Measurements from ENCODE around the gene NFATC1. TPM values are rescaled to one million over a fixed set of nuclear protein-coding genes. Genes with fewer than 3 reads are reported as not detected.

Gene NFATC1
- polyA plus RNA-seq, 2 donors = 1.3 to 1.9 TPM

DNA sequence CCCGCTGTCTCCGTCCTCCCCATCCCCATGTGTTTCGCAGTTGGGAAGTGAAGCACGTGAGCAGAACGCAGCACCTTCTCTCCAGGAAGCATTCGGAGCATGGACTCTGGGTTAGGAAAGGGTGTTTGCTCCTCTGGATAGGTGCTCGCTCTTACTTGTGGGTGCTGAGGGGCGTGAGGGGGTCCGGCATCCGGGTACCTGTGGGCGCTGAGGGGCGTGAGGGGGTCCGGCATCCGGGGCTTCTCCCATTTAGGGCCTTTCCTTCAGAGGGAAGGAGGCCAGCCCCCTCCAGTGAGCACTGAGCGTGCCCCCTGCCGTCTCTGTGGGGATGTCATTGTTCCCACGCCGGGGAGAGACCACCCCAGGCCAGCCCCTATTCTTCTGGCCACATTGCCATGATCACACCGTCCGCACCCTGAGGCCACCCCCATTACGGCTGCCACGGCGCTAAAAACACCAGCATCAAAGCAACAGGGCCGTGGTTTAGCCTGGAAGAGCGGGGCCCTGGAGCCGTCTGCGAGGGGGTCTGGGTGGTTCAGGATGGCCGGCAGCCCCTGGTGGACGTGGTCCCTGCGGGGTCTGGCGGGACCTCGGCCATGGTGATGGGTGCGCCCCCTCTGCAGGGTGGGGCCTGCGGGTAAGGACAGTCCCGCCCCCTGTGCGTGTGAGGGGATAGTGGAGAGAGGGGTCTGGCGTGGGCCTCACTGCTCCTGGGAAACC, 41.0 kb downstream of the NFATC1 start:
- H3K36me3 ChIP-seq (ENCODE audit: control insufficient read depth in 2 of 2, insufficient read depth in 2 of 2, low read length in 1 of 2) = no peaks in the 10 kb centered on the region
- H3K9me3 ChIP-seq (ENCODE audit: control insufficient read depth in 2 of 2, insufficient read depth in 1 of 2, low read depth in 1 of 2, low read length in 1 of 2) = no peaks in the 10 kb centered on the region
- no peak overlapping the region for H3K27ac ChIP-seq (ENCODE audit: low read depth in 2 of 2, low read length in 1 of 2)
- peaks cover 0 to 5% of the 10 kb centered on the region in 2 donors for H3K4me1 ChIP-seq (ENCODE audit: control insufficient read depth in 2 of 2, insufficient read depth in 2 of 2, low read length in 1 of 2)
- no peak overlapping the region for H3K4me3 ChIP-seq (ENCODE audit: low read depth in 1 of 2, low read length in 2 of 2)
- 95 to 96% methylated on average over 37 of the region's 37 CpGs for WGBS, 2 donors
- H3K27me3 ChIP-seq (ENCODE audit: control insufficient read depth in 1 of 2, insufficient read depth in 2 of 2, low read length in 2 of 2) = no peaks in the 10 kb centered on the region

DNA sequence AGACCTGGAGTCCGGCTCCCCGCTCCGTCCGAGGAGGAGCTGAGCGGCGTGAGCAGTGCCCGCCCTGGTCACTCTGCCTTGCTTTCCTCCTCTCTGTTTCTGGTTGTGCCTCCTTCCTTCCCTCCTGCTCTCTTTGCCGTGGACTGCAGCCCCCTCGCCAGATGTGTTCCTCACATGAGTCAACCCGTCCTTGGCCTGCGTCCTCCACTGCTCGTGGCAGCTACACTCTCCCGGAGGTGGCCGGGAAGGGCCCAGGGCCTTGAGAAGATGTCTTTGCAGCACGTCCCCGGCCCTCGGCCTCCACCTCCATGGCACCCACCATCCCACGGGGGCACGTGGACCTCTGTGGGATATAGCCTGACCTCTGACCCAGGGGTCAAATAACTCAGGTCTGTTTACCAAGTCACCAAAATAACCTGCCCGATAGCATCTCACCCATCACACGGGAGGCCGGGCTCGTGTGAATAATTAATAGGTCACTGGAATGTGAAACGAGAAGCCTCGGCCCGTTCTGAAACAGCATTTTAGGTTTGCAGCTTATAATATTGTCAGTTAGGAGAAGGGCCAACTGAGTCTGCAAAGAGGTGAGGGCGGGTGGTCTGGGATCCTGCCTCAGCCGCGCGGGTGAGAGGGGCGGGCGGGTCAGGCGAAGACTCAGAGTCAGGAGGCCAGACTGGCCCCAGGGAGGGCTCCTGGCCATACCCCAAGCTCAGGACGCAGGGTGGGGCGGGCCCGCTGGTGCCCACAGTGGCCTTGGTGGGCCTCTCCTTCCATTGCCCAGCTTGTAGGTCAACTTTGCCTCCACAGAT, 42.6 kb downstream of the NFATC1 start:
- Histone ChIP-seq H3K4me1 (ENCODE audit: control insufficient read depth in 2 of 2, insufficient read depth in 2 of 2, low read length in 1 of 2) (peaks cover 0 to 5% of the 10 kb centered on the region in 2 donors), H3K27me3 (ENCODE audit: control insufficient read depth in 1 of 2, insufficient read depth in 2 of 2, low read length in 2 of 2) (no peaks in the 10 kb centered on the region), H3K27ac (ENCODE audit: low read depth in 2 of 2, low read length in 1 of 2) (no peak overlapping the region), H3K9me3 (ENCODE audit: control insufficient read depth in 2 of 2, insufficient read depth in 1 of 2, low read depth in 1 of 2, low read length in 1 of 2) (no peaks in the 10 kb centered on the region), H3K4me3 (ENCODE audit: low read depth in 1 of 2, low read length in 2 of 2) (no peak overlapping the region), H3K36me3 (ENCODE audit: control insufficient read depth in 2 of 2, insufficient read depth in 2 of 2, low read length in 1 of 2) (no peaks in the 10 kb centered on the region)
- 86 to 92% methylated on average over 36 of the region's 36 CpGs for WGBS, 2 donors

- Histone ChIP-seq H3K27ac (ENCODE audit: low read depth in 2 of 2, low read length in 1 of 2) (no peak overlapping the region), H3K4me3 (ENCODE audit: low read depth in 1 of 2, low read length in 2 of 2) (no peak overlapping the region), H3K27me3 (ENCODE audit: control insufficient read depth in 1 of 2, insufficient read depth in 2 of 2, low read length in 2 of 2) (no peaks in the 10 kb centered on the region), H3K36me3 (ENCODE audit: control insufficient read depth in 2 of 2, insufficient read depth in 2 of 2, low read length in 1 of 2) (no peaks in the 10 kb centered on the region), H3K9me3 (ENCODE audit: control insufficient read depth in 2 of 2, insufficient read depth in 1 of 2, low read depth in 1 of 2, low read length in 1 of 2) (no peaks in the 10 kb centered on the region), H3K4me1 (ENCODE audit: control insufficient read depth in 2 of 2, insufficient read depth in 2 of 2, low read length in 1 of 2) (peaks cover 0 to 5% of the 10 kb centered on the region in 2 donors)
- 78 to 82% methylated on average over 37 of the region's 37 CpGs for WGBS, 2 donors
Measured at GRCh38 chr18:79438898-79439627, 43.3 kb downstream of the NFATC1 start.

GRCh38 chr18:79439628-79440023, 43.9 kb downstream of the NFATC1 start:
- Histone ChIP-seq H3K27ac (ENCODE audit: low read depth in 2 of 2, low read length in 1 of 2) (no peak overlapping the region), H3K4me1 (ENCODE audit: control insufficient read depth in 2 of 2, insufficient read depth in 2 of 2, low read length in 1 of 2) (peaks cover 0 to 5% of the 10 kb centered on the region in 2 donors), H3K9me3 (ENCODE audit: control insufficient read depth in 2 of 2, insufficient read depth in 1 of 2, low read depth in 1 of 2, low read length in 1 of 2) (no peaks in the 10 kb centered on the region), H3K4me3 (ENCODE audit: low read depth in 1 of 2, low read length in 2 of 2) (no peak overlapping the region), H3K36me3 (ENCODE audit: control insufficient read depth in 2 of 2, insufficient read depth in 2 of 2, low read length in 1 of 2) (no peaks in the 10 kb centered on the region), H3K27me3 (ENCODE audit: control insufficient read depth in 1 of 2, insufficient read depth in 2 of 2, low read length in 2 of 2) (no peaks in the 10 kb centered on the region)
- WGBS, 2 donors = 87 to 90% methylated on average over 16 of the region's 16 CpGs

GRCh38 chr18:79440316-79441110, 44.8 kb downstream of the NFATC1 start:
- Histone ChIP-seq H3K27ac (ENCODE audit: low read depth in 2 of 2, low read length in 1 of 2) (no peak overlapping the region), H3K4me1 (ENCODE audit: control insufficient read depth in 2 of 2, insufficient read depth in 2 of 2, low read length in 1 of 2) (peaks cover 0 to 5% of the 10 kb centered on the region in 2 donors)
- 71 to 73% methylated on average over 31 of the region's 31 CpGs for WGBS, 2 donors

DNA sequence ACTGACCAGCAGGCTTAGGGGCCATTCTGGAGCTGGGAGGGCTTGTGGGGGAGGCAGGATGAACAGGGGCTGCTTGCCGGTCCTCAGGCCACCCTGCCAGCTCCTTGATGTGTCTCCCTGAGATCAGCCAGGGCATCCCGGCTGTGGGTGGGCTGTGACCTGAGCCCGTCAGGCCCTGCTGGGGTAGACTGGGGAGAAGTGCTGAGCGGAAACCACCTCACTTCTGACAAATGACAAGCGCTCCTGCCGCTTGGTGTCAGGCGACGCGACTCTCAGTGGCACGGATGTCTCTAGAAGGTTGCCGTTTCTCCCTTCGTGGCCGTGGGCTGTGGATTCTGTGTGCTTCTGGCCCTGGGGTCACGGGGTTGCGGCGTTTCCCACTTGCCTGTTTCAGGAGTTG, 45.7 kb downstream of the NFATC1 start:
- Histone ChIP-seq H3K36me3 (ENCODE audit: control insufficient read depth in 2 of 2, insufficient read depth in 2 of 2, low read length in 1 of 2) (no peaks in the 10 kb centered on the region), H3K4me3 (ENCODE audit: low read depth in 1 of 2, low read length in 2 of 2) (no peak overlapping the region), H3K27me3 (ENCODE audit: control insufficient read depth in 1 of 2, insufficient read depth in 2 of 2, low read length in 2 of 2) (no peaks in the 10 kb centered on the region), H3K27ac (ENCODE audit: low read depth in 2 of 2, low read length in 1 of 2) (no peak overlapping the region), H3K4me1 (ENCODE audit: control insufficient read depth in 2 of 2, insufficient read depth in 2 of 2, low read length in 1 of 2) (peaks cover 0 to 5% of the 10 kb centered on the region in 2 donors), H3K9me3 (ENCODE audit: control insufficient read depth in 2 of 2, insufficient read depth in 1 of 2, low read depth in 1 of 2, low read length in 1 of 2) (no peaks in the 10 kb centered on the region)
- WGBS, 2 donors = 92 to 96% methylated on average over 16 of the region's 16 CpGs

More at GRCh38 chr18:79440316-79441110, 44.8 kb downstream of the NFATC1 start:
- Histone ChIP-seq H3K4me3 (ENCODE audit: low read depth in 1 of 2, low read length in 2 of 2) (no peak overlapping the region), H3K27me3 (ENCODE audit: control insufficient read depth in 1 of 2, insufficient read depth in 2 of 2, low read length in 2 of 2) (no peaks in the 10 kb centered on the region), H3K9me3 (ENCODE audit: control insufficient read depth in 2 of 2, insufficient read depth in 1 of 2, low read depth in 1 of 2, low read length in 1 of 2) (no peaks in the 10 kb centered on the region), H3K36me3 (ENCODE audit: control insufficient read depth in 2 of 2, insufficient read depth in 2 of 2, low read length in 1 of 2) (no peaks in the 10 kb centered on the region)

GRCh38 chr18:79442508-79443221, 46.9 kb downstream of the NFATC1 start:
- H3K36me3 ChIP-seq (ENCODE audit: control insufficient read depth in 2 of 2, insufficient read depth in 2 of 2, low read length in 1 of 2) = no peaks in the 10 kb centered on the region
- no peaks in the 10 kb centered on the region for H3K27me3 ChIP-seq (ENCODE audit: control insufficient read depth in 1 of 2, insufficient read depth in 2 of 2, low read length in 2 of 2)
- peaks cover 0 to 5% of the 10 kb centered on the region in 2 donors for H3K4me1 ChIP-seq (ENCODE audit: control insufficient read depth in 2 of 2, insufficient read depth in 2 of 2, low read length in 1 of 2)
- WGBS, 2 donors = 83 to 85% methylated on average over 29 of the region's 29 CpGs
- no peaks in the 10 kb centered on the region for H3K9me3 ChIP-seq (ENCODE audit: control insufficient read depth in 2 of 2, insufficient read depth in 1 of 2, low read depth in 1 of 2, low read length in 1 of 2)
- no peak overlapping the region for H3K4me3 ChIP-seq (ENCODE audit: low read depth in 1 of 2, low read length in 2 of 2)
- H3K27ac ChIP-seq (ENCODE audit: low read depth in 2 of 2, low read length in 1 of 2) = no peak overlapping the region

DNA sequence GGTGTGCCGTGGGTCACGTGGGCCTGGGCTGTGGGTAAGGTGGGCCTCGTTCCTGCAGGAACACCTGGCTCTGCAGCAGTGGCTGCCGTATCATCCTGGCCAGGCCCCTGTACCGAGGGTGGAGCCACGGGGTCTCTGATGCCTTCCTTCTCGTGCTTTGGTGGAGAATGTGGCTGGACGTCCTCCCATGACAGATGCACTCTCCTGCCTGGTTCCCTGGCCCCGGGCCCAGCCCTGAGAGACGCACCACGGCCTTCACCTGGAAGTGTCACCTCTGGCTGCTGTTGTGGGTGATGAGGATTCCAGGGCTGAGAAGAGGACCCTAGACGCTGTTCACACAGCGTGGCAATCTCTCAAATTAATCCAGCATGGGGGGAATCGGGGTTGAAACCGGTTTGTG, 49.5 kb downstream of the NFATC1 start:
- Histone ChIP-seq H3K4me1 (ENCODE audit: control insufficient read depth in 2 of 2, insufficient read depth in 2 of 2, low read length in 1 of 2) (peaks cover 0 to 3% of the 10 kb centered on the region in 2 donors), H3K4me3 (ENCODE audit: low read depth in 1 of 2, low read length in 2 of 2) (no peak overlapping the region), H3K36me3 (ENCODE audit: control insufficient read depth in 2 of 2, insufficient read depth in 2 of 2, low read length in 1 of 2) (no peaks in the 10 kb centered on the region), H3K9me3 (ENCODE audit: control insufficient read depth in 2 of 2, insufficient read depth in 1 of 2, low read depth in 1 of 2, low read length in 1 of 2) (no peaks in the 10 kb centered on the region), H3K27me3 (ENCODE audit: control insufficient read depth in 1 of 2, insufficient read depth in 2 of 2, low read length in 2 of 2) (no peaks in the 10 kb centered on the region), H3K27ac (ENCODE audit: low read depth in 2 of 2, low read length in 1 of 2) (no peak overlapping the region)
- WGBS, 2 donors = 83 to 86% methylated on average over 15 of the region's 15 CpGs
